ENCODE measurements around the gene GAK. TPM values are rescaled to one million over a fixed set of nuclear protein-coding genes. Genes with fewer than 3 reads are reported as not detected.

The GAK gene
- total RNA-seq, 2 experiments from 2014 or later, result 87.6 to 96.8 TPM

DNA sequence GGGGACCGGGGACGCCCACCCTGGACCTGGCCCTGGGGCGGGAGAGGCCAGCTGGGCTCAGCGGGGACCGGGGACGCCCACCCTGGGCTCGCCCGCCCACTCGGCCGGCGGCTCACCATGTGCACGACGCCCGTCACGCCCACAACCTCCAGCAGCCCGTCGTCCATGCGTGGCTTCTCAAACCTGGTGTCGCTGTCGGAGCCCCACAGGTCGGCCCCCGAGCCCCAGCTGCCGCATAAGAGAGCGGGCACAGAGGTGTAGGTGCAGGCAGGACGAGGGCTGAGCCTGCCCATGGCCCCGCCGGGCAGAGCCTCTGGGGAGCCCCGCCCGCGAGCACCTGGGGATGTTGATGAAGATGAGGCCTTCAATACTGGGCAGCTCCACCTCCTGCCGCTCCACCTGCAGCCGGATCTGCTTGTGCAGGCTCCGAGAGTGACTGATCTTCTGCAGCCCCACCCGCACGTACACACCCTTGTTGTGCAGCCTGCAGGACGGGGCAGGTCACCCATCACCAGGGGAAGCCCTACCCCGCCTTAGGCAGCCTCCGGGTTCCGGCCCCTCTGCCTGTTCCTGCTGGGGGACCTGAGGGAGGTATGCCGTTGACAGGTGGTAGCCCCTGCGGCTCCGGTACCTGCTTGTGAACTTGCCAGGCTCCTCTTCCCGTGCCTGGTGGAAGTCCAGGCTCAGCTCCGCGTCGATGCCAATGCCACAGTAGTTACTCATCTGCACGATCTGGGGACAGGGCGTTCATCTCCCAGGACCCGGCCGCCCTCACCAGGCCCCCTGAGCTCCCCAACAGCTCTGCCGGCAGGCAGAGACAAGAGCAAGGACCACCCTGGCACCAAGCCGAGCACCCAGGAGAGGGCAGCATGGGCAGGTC lies 29.5 kb upstream of the GAK start:
- CTCF ChIA-PET, result no interaction called here
- peaks cover 2% of the 10 kb centered on the region for H3K36me3 Mint-ChIP-seq (ENCODE audit: low read depth)
- no peaks in the 10 kb centered on the region for H3K4me1 Mint-ChIP-seq (ENCODE audit: low read depth)
- no peaks in the 10 kb centered on the region for H3K9me3 Mint-ChIP-seq
- DNase-seq, result no peak
- H3K27ac Mint-ChIP-seq, result no peak overlapping the region
- no peaks in the 10 kb centered on the region for H3K27me3 Mint-ChIP-seq (ENCODE audit: low read depth)
- intact Hi-C loops (cut with micrococcal nuclease), result no loop called here
- no peak overlapping the region for H3K4me3 Mint-ChIP-seq

DNA sequence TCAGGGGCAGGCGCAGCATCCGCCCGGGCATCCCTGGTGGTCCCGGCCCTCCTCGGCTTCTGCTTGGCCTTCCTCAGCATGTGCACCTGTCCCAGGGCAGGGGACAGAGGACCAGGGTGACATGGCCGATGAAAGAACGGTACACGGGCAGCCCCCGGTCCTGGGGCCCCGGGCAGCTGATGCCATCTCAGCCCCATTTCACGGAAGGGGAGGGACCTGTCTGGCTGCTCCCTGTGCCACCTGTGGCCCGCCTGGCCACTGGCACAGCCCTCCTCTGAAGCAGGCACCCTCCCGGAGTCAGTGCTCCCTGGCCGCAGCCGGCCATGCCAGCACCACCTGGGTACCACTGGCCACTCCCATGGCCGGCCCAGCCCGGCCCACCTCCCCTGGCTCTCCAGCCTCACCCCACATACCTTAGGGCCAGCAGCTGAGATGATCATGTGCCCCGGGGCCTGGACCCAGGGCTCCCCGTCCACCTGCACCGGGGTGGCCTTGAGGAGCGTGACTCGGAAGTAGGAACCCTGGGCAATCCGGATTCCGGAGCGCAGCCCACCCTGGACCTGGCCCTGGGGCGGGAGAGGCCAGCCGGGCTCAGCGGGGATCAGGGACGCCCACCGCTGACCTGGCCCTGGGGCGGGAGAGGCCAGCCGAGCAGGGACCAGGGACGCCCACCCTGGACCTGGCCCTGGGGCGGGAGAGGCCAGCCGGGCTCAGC lies 28.7 kb upstream of the GAK start:
- CTCF ChIA-PET, result no interaction called here
- Mint-ChIP-seq H3K27me3 (ENCODE audit: low read depth) (no peaks in the 10 kb centered on the region), H3K9me3 (no peaks in the 10 kb centered on the region), H3K27ac (no peak overlapping the region), H3K36me3 (ENCODE audit: low read depth) (peaks cover 2% of the 10 kb centered on the region), H3K4me1 (ENCODE audit: low read depth) (no peaks in the 10 kb centered on the region), H3K4me3 (no peak overlapping the region)
- no peak for DNase-seq
- intact Hi-C loops (cut with micrococcal nuclease), result no loop called here

DNA sequence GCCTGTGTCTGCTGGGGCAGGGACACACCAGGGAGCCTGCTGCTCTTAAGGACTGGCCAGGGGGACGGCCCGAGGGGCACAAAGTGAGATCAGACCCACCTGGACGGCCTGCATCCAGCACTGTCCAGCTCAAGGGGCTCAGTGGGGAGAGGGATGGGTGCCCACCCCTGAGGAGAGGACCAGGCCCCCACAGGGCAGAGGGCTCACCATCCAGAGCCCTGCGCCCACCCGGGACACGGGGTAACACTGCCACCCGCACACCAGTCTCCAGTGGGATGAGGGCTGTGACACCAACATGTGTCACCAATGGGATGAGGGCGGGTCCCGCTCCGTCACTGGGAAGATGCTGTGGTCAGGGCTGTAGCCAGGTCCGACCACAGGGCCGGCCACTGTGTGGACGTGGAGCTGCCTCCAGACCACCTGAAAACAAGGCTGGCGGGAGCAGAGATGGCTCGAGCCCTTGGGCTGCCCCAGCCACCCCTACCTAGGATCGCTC lies 28.1 kb upstream of the GAK start:
- Mint-ChIP-seq H3K27me3 (ENCODE audit: low read depth) (no peaks in the 10 kb centered on the region), H3K36me3 (ENCODE audit: low read depth) (peaks cover 2% of the 10 kb centered on the region), H3K9me3 (no peaks in the 10 kb centered on the region), H3K4me3 (no peak overlapping the region), H3K27ac (no peak overlapping the region), H3K4me1 (ENCODE audit: low read depth) (no peaks in the 10 kb centered on the region)
- CTCF ChIA-PET, result no interaction called here
- intact Hi-C loops (cut with micrococcal nuclease), result no loop called here
- DNase-seq, result no peak

DNA sequence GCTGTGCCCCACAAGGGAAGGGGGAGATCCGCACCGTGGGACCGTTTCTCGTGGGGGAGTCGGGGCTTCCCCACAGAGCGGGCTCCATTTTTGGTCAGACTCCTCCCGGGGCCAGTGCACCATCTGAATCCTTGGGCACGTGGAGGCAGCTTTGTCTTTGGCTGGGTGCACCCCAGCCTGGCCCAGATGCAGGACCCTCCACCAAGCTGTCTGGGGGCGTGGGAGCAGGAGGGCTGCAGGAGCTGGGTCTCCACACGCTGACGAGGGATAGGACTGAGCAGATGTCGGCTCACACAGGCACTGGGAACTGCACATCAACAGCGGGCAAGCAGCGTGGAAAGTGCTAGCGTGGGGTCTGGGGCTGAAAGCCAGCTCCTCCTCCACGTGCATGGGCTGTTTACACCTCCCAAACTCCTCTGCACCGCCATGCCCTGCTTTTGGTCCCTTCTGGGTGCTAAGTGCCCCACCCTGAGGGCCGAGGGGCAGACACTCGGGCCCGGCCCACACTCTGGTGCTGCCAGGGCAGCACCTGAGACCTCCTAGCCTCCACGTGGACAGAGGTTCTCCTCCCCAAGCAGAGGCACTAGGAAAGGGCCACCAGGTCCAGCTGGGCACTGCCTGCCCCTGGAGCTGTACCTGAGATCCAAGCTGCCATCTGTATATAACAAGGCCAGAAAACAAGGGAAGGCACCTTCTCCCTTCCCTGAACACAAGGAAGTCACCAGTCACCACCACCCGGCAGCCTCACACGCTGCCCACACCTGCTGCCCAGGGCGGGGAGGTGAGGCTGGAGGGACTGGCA lies 27.4 kb upstream of the GAK start:
- Mint-ChIP-seq H3K27ac (no peak overlapping the region), H3K36me3 (ENCODE audit: low read depth) (peaks cover 2% of the 10 kb centered on the region), H3K4me3 (no peak overlapping the region), H3K4me1 (ENCODE audit: low read depth) (no peaks in the 10 kb centered on the region), H3K9me3 (no peaks in the 10 kb centered on the region), H3K27me3 (ENCODE audit: low read depth) (no peaks in the 10 kb centered on the region)
- intact Hi-C loops (cut with micrococcal nuclease), result no loop called here
- CTCF ChIA-PET, result interaction anchor here (0.5 kb wide), 1 partner anchor 95 kb away, joined by 4 read pairs; no protein-coding TSS in a partner anchor
- peak; percentile 3 for DNase-seq

DNA sequence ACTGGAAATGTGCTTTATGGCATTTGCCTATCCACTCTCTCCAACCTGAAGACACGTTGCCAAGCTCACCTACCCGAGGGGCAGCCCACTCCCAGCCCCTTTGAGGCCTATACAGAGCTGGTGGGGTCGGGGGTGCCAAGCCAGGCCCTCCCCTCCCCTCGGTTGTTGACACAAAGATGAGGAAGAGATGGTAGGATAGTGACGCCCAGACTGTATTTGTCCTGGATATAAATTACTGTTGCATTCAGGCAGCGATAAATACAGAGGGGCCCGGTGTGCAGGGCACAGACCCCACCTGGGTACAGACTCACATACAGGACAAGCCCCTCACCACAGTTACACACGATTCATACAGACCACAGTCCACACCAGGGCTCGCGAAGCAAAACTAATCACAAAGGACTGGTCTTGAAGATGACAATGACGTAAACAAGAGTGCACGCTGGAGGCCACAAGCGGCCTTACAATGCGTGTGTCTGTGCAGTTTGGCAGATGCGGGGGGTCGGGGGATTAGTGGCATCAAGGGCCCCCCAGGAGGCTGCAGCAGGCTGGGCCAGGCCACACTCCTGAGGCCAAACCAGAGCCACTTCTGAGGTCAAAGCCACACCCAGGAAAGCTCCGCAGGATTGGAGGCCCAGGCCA lies 26.7 kb upstream of the GAK start:
- CTCF ChIA-PET, result interaction anchor here (0.5 kb wide), 1 partner anchor 96 kb away, joined by 4 read pairs; no protein-coding TSS in a partner anchor
- no peaks in the 10 kb centered on the region for H3K9me3 Mint-ChIP-seq
- no peak overlapping the region for H3K4me3 Mint-ChIP-seq
- peaks cover 2% of the 10 kb centered on the region for H3K36me3 Mint-ChIP-seq (ENCODE audit: low read depth)
- DNase-seq, result peak; percentile 1
- H3K27ac Mint-ChIP-seq, result no peak overlapping the region
- H3K4me1 Mint-ChIP-seq (ENCODE audit: low read depth), result no peaks in the 10 kb centered on the region
- intact Hi-C loops (cut with micrococcal nuclease), result no loop called here
- H3K27me3 Mint-ChIP-seq (ENCODE audit: low read depth), result no peaks in the 10 kb centered on the region

DNA sequence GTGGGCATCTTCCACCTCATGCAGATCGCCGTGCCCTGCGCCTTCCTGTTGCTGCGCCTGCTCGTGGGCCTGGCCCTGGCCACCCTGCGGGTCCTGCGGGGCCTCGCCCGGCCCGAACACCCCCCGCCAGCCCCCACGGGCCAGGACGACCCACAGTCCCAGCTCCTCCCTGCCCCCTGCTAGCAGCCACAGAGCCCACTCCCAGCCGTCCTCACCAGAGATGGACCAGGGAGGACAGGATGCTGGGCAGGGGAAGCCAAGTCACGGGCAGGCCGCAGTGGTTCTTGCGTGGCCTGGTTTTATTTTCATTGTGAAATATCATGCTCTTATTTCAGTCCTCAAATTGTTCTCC lies 26.2 kb upstream of the GAK start:
- Mint-ChIP-seq H3K4me1 (ENCODE audit: low read depth) (no peaks in the 10 kb centered on the region), H3K4me3 (no peak overlapping the region), H3K36me3 (ENCODE audit: low read depth) (peaks cover 2% of the 10 kb centered on the region), H3K9me3 (no peaks in the 10 kb centered on the region), H3K27ac (no peak overlapping the region), H3K27me3 (ENCODE audit: low read depth) (no peaks in the 10 kb centered on the region)
- peak; percentile 1 for DNase-seq
- CTCF ChIA-PET, result no interaction called here
- intact Hi-C loops (cut with micrococcal nuclease), result no loop called here

DNA sequence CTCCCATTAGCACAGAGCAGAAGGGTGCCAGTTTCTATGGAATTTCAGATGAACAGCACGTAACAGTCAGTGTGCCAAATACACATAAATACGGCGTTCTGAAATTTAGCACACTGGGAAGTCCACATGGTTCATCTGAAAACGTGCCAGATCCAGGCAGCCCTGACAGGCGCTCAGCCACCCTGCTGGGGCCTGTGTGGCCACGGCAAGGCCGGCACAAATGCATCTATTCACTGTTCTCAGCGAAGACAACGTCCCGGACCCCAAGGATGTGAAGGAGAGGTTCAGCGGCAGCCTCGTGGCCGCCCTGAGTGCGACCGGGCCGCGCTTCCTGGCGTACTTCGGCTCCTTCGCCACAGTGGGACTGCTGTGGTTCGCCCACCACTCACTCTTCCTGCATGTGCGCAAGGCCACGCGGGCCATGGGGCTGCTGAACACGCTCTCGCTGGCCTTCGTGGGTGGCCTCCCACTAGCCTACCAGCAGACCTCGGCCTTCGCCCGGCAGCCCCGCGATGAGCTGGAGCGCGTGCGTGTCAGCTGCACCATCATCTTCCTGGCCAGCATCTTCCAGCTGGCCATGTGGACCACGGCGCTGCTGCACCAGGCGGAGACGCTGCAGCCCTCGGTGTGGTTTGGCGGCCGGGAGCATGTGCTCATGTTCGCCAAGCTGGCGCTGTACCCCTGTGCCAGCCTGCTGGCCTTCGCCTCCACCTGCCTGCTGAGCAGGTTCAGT lies 25.6 kb upstream of the GAK start:
- Mint-ChIP-seq H3K27me3 (ENCODE audit: low read depth) (no peaks in the 10 kb centered on the region), H3K4me3 (no peak overlapping the region), H3K4me1 (ENCODE audit: low read depth) (no peaks in the 10 kb centered on the region), H3K36me3 (ENCODE audit: low read depth) (peaks cover 2% of the 10 kb centered on the region), H3K27ac (no peak overlapping the region), H3K9me3 (no peaks in the 10 kb centered on the region)
- CTCF ChIA-PET, result no interaction called here
- DNase-seq, result no peak
- intact Hi-C loops (cut with micrococcal nuclease), result no loop called here

DNA sequence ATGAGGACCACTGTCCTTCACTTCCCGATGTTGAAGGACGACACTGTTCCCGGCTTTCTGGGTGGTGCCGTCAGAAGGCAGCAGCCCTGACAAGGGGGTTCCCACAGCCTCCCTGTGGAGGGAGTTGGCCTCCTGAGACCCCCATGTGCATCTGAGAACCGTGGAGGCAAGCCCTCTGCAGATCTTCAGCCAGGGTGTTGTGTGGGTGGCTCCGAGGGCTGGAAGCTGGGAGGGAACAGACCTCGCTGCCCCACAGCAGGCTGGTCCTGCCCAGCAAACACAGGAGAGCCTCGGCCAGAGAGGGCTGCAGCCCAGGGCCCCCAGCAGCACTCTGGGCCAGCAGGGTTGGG lies 25.1 kb upstream of the GAK start:
- intact Hi-C loops (cut with micrococcal nuclease), result no loop called here
- Mint-ChIP-seq H3K4me3 (no peak overlapping the region), H3K36me3 (ENCODE audit: low read depth) (peaks cover 2% of the 10 kb centered on the region), H3K27ac (no peak overlapping the region), H3K4me1 (ENCODE audit: low read depth) (no peaks in the 10 kb centered on the region), H3K27me3 (ENCODE audit: low read depth) (no peaks in the 10 kb centered on the region), H3K9me3 (no peaks in the 10 kb centered on the region)
- DNase-seq, result no peak
- CTCF ChIA-PET, result no interaction called here

DNA sequence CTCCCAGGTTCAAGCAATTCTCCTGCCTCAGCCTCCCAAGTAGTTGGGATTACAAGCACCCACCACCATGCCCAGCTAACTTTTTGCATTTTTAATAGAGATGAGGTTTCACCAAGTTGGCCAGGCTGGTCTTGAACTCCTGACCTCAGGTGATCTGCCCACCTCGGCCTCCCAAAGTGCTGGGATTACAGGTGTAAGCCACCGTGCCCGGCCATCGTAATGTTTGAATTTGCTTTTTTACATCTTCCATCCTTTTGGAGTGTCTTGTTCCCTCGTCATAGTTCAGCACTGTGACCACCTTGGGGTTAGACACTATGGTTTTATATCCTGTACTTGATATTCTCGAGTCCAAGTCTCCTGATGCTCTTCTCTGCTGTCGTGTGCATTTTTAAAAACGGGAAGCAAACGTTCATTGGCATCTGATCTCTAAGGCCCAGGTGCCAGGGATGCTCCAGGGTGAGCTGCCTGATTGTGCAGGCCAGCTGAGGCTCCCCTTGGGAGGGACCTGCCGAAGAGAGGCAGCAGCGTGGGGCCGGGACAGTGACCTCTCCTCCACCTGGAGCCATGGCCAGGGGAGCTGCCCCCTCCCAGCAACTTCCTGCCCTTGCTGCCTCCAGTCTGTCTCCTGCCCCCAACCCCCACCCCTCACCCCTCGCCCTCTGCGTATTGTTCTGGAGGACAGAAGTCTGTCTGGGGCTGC lies 24.6 kb upstream of the GAK start:
- intact Hi-C loops (cut with micrococcal nuclease), result no loop called here
- CTCF ChIA-PET, result no interaction called here
- no peaks in the 10 kb centered on the region for H3K27me3 Mint-ChIP-seq (ENCODE audit: low read depth)
- no peak overlapping the region for H3K4me3 Mint-ChIP-seq
- no peaks in the 10 kb centered on the region for H3K9me3 Mint-ChIP-seq
- no peak for DNase-seq
- H3K4me1 Mint-ChIP-seq (ENCODE audit: low read depth), result no peaks in the 10 kb centered on the region
- peaks cover 2% of the 10 kb centered on the region for H3K36me3 Mint-ChIP-seq (ENCODE audit: low read depth)
- H3K27ac Mint-ChIP-seq, result no peak overlapping the region

DNA sequence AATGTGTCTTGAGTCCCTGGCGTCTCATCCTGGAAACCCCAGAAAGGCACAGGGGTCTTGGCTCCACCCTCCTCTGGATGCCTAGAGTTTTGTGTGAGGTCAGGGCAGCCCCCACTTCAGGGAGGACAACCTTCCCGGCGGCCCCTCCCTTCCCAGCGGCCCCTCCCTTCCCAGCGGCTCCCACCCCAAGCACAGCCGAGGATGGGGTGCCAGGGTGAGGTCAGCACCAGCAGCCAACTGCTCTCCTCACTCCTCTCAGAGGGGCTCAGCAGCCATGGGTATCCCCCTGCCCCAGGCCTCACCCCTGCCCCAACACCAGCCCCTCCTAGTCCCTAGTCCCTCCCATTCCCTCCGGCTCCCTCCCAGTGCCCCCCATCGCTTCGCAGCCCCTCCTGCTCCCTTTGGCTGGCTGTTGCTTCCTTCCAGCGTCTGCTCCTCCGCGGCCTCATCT lies 23.8 kb upstream of the GAK start:
- CTCF ChIA-PET, result no interaction called here
- Mint-ChIP-seq H3K4me3 (no peak overlapping the region), H3K9me3 (no peaks in the 10 kb centered on the region), H3K27me3 (ENCODE audit: low read depth) (no peaks in the 10 kb centered on the region), H3K4me1 (ENCODE audit: low read depth) (no peaks in the 10 kb centered on the region), H3K27ac (no peak overlapping the region), H3K36me3 (ENCODE audit: low read depth) (peaks cover 2% of the 10 kb centered on the region)
- intact Hi-C loops (cut with micrococcal nuclease), result no loop called here
- DNase-seq, result peak; percentile 3

DNA sequence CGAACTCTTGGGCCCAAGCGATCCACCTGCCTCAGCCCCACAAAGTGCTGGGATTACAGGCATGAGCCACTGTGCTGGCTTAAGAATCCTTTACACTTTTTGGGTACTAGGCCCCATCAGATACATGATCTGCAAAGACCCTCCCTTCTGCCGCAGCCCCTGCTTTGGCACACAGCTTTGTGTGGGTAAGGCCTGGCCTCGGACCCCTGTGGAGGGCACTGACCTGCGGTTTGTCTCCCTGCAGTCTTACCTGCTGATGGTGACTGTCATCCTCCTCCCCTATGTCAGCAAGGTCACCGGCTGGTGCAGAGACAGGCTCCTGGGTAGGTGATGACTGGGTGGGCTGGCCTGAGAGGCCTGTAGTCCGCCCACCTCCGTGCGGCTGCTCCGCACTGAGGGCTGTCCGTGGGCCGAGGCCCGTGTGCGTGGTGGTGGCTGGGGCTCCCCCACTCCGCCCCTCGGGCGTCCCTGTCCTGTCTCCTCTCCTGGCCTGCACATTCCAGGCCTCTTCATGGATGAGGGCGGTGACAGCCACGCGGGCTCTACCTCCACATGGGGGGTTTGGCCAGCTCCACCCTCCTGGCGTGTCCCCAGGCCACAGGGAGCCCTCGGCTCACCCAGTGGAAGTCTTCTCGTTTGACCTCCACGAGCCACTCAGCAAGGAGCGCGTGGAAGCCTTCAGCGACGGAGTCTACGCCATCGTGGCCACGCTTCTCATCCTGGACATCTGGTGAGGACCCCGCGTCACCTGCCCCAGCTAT lies 23.2 kb upstream of the GAK start:
- peak; percentile 3 for DNase-seq
- H3K27ac Mint-ChIP-seq, result no peak overlapping the region
- CTCF ChIA-PET, result no interaction called here

More for the DNA sequence above, 23.2 kb upstream of the GAK start:
- Mint-ChIP-seq H3K4me3 (no peak overlapping the region), H3K9me3 (no peaks in the 10 kb centered on the region), H3K27me3 (ENCODE audit: low read depth) (no peaks in the 10 kb centered on the region), H3K4me1 (ENCODE audit: low read depth) (no peaks in the 10 kb centered on the region), H3K36me3 (ENCODE audit: low read depth) (peaks cover 2% of the 10 kb centered on the region)
- intact Hi-C loops (cut with micrococcal nuclease), result no loop called here

Data from activated naive CD4-positive, alpha-beta T cell treated with anti-CD3 and anti-CD28 coated beads for 36 hours (primary cell).